Nephron (organoid): Measurements from ENCODE around the gene XPO6.
A peak's percentile ranks its signal among the peaks of the same experiment; 100 is the strongest.

Experiments used
- H3K27ac Mint-ChIP-seq, 3 experiments: 2 replicates each; pipeline ENCODE4 v1.8.0; 2020; ENCODE audit warnings: mixed read lengths in 3 of 3, mild to moderate bottlenecking in 2 of 3, moderate library complexity in 1 of 3
- H3K27me3 Mint-ChIP-seq: 2 replicates; pipeline ENCODE4 v1.8.0; 2021; ENCODE audit warnings: low read depth, mild to moderate bottlenecking, moderate library complexity, mixed read lengths
- H3K36me3 Mint-ChIP-seq: 2 replicates; pipeline ENCODE4 v1.8.0; 2020; ENCODE audit warnings: low read depth, mixed read lengths
- H3K4me1 Mint-ChIP-seq: 2 replicates; pipeline ENCODE4 v1.8.0; 2020; ENCODE audit warnings: mixed read lengths
- H3K4me3 Mint-ChIP-seq, 3 experiments: 2 replicates each; pipeline ENCODE4 v1.8.0; 2020; ENCODE audit warnings: mild to moderate bottlenecking in 3 of 3, mixed read lengths in 3 of 3, moderate library complexity in 2 of 3
- H3K9me3 Mint-ChIP-seq: 2 replicates; pipeline ENCODE4 v1.8.0; 2020; ENCODE audit warnings: mixed read lengths
- TF ChIP-seq, protein P1 (sequence below), 3 experiments: fragments of 200-600 bp; sonication (generic); IDR thresholded peaks; one replicate each; pipeline ENCODE4 v1.5.0; 2021; ENCODE audit warnings: antibody characterized with exemption in 3 of 3; ENCODE audit not compliant: unreplicated experiment in 3 of 3

XPO6 gene

DNA sequence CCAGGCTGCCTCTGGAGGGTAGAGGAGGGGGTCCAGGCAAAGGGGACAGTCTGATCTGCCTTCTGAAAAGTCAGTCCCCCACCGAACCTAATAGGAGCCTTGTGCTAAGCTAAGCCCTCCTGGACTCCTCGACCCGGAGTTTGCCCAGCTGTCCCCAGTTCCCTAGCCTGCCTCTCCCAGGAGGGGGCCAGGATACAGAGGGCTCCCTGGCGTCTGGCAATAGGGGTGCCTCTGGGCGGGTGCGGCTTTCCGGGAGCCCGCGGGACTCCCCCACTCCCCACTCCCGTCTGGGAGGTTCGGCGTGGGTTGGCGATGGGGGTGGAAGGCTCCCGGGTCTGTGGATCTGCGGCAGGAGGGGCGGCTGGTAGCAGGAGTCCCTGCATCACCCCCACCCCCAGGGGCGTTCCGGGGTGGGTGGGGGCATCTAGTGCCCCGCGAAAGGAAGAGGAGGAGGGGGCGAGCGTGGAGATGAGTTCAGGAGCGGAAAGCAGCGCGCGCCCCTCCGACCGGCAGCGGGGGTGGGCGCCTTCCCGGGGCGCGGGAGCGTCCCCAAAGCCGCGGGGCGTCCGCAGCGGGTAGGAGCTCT lies 149.4 kb downstream of the XPO6 start:
- TF ChIP-seq, protein P1, sequence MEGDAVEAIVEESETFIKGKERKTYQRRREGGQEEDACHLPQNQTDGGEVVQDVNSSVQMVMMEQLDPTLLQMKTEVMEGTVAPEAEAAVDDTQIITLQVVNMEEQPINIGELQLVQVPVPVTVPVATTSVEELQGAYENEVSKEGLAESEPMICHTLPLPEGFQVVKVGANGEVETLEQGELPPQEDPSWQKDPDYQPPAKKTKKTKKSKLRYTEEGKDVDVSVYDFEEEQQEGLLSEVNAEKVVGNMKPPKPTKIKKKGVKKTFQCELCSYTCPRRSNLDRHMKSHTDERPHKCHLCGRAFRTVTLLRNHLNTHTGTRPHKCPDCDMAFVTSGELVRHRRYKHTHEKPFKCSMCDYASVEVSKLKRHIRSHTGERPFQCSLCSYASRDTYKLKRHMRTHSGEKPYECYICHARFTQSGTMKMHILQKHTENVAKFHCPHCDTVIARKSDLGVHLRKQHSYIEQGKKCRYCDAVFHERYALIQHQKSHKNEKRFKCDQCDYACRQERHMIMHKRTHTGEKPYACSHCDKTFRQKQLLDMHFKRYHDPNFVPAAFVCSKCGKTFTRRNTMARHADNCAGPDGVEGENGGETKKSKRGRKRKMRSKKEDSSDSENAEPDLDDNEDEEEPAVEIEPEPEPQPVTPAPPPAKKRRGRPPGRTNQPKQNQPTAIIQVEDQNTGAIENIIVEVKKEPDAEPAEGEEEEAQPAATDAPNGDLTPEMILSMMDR (IDR thresholded peaks at IDR 0.05; ENCODE audit: unreplicated experiment in 3 of 3): no peak
- Mint-ChIP-seq H3K4me1 (peaks cover 26% of the 10 kb centered on the region), H3K4me3 (peak overlapping the region; percentile 41 to 79 (median 71)), H3K9me3 (no peaks in the 10 kb centered on the region), H3K27me3 (peaks cover 84% of the 10 kb centered on the region), H3K27ac (no peak overlapping the region), H3K36me3 (no peaks in the 10 kb centered on the region)

DNA sequence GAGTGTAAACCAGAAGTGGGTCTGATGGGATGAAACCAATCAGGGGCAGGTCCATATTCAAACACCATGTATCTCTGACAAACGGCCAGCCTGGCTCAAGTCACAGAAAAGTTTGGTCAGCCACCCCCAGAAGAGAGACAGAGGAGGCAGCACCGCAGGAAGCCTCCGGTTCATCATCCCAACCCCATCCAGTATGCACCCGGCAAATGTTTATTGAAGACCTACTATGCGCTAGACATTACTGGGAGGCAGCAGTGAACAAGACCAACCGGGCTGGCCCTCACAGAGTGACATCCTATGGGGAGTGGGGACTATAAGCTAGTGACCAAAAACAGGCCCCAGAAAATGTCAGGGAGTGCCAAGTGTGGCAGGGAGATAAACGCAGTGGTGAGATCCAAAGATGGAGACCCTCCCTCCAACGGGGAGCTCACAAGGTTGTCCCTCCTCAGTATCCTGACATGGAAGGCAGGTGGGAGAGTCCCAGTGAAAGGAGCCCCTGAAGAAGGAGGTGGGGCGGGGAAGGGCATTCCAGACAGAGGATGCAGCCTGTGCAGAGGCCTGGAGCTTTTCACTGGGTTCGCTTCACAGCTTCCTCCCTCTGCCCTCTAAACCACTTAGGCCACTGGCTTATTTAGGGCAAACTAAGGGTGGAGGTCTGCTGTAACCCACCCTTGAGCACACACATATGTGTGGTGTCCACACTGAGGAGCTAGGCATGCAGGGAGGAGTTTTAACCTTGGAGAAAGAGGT lies 150.2 kb downstream of the XPO6 start:
- Mint-ChIP-seq H3K4me3 (peak overlapping the region; percentile 71 to 79 (median 75)), H3K9me3 (no peaks in the 10 kb centered on the region), H3K36me3 (no peaks in the 10 kb centered on the region), H3K27ac (no peak overlapping the region), H3K4me1 (peaks cover 26% of the 10 kb centered on the region), H3K27me3 (peaks cover 85% of the 10 kb centered on the region)
- TF ChIP-seq, protein P1 (IDR thresholded peaks at IDR 0.05; ENCODE audit: unreplicated experiment in 3 of 3): no peak

DNA sequence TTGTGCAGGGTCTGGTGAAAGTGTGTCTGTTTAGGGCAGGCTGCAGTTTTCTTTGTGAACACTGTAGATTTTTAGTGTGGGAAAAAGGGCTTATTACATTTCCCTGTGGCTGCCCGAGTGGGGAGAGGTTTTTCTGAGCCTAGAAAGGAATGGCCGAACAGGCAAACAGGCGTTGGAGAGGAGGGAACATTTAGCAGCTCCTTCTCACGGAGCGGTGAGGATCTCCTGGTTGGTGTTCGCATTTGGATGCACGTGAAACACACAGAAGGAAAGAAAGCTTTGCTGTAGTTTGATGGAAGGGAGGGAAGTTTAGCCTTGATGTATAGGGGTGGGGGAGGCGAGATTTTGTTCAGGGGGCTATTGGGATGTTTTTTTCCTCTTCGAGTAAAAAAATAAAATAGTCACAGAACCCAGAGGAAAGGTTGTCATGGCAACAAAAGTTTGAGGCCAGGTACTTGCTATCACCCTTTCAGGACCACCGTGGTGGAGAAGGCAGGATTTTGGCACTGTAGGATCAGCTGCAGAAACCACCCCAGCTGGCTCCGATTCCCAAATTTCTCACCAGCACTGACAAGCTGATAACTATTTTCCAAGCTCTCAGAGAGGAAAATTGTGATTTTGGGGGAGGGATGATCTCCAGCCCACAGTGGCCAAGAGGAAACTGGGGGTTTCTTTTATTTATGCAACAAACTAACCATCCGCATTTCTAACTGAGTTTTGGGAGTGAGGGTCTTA lies 151.8 kb downstream of the XPO6 start:
- peaks cover 25% of the 10 kb centered on the region for H3K4me1 Mint-ChIP-seq
- H3K4me3 Mint-ChIP-seq: peak overlapping the region; percentile 1 to 63 (median 57)
- H3K27ac Mint-ChIP-seq: peak overlapping the region in 2 of 3 experiments; percentile 18 to 22
- H3K36me3 Mint-ChIP-seq: no peaks in the 10 kb centered on the region
- H3K9me3 Mint-ChIP-seq: no peaks in the 10 kb centered on the region
- TF ChIP-seq, protein P1 (IDR thresholded peaks at IDR 0.05; ENCODE audit: unreplicated experiment in 3 of 3): no peak
- H3K27me3 Mint-ChIP-seq: peaks cover 74% of the 10 kb centered on the region

DNA sequence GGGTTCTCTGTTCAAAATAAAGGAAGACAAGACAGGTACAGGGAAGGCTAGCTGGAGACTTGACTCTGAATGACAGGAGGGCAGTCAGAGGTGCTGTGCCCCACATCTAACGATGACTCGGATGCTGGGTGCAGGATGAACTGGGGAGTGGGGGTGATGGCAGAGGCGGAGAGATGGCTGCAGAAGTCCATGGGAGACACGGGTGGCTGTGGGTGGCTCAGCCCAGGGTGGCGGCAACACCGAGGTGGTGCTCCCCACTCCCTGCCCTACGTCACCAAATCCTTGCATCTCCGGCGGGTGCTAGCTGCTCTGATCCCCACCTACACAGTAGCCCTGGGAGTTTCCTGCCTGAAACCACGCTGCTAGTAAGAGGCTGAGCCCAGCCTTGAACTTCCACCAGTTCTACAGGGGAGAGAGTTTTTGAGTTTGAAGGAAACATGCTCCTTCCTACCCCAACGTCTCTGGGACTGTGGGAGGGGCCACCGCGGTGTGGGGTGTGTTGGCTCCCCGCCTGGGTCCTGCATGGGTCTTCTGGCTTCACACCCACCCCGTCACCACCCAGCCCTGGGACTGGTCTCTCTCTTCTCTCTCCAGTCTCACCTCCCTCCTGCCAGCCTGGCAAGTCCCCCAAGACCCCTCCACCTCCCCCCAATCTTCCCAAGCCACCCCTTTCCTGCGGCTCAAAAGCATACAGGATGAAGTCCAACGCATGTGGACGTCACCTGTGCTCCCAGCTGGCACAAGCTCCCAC lies 152.8 kb downstream of the XPO6 start:
- H3K27ac Mint-ChIP-seq: peak overlapping the region in 1 of 3 experiments; percentile 22
- TF ChIP-seq, protein P1 (IDR thresholded peaks at IDR 0.05; ENCODE audit: unreplicated experiment in 3 of 3): no peak
- no peaks in the 10 kb centered on the region for H3K9me3 Mint-ChIP-seq
- H3K27me3 Mint-ChIP-seq: peaks cover 64% of the 10 kb centered on the region
- no peak overlapping the region for H3K4me3 Mint-ChIP-seq
- peaks cover 20% of the 10 kb centered on the region for H3K4me1 Mint-ChIP-seq
- H3K36me3 Mint-ChIP-seq: no peaks in the 10 kb centered on the region

DNA sequence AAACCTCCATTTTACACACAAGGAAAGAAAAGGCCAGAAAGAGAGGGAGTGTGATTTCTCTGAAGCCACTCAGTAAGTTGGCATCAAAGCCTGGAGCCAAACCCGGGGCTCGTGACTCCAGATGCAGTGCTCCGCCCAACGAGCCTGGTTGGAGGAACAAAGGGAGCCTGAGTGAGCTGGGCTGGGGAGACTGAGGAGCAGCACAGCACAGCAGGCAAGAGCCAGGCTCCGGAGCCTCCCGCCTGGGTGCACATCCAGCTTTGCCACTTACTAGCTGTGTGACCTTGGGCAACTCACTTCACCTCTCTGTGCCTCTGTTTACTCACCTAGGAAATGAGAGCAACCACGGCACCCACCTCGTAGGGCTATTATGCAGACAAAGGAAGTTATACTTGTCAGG lies 153.8 kb downstream of the XPO6 start:
- Mint-ChIP-seq H3K4me1 (peaks cover 25% of the 10 kb centered on the region), H3K36me3 (no peaks in the 10 kb centered on the region), H3K27ac (no peak overlapping the region), H3K9me3 (no peaks in the 10 kb centered on the region), H3K4me3 (no peak overlapping the region), H3K27me3 (peaks cover 62% of the 10 kb centered on the region)
- TF ChIP-seq, protein P1 (IDR thresholded peaks at IDR 0.05; ENCODE audit: unreplicated experiment in 3 of 3): no peak
